ENCODE data around the gene POLR1G. TPM values are rescaled to one million over a fixed set of nuclear protein-coding genes. Genes with fewer than 3 reads are reported as not detected.

POLR1G gene
- total RNA-seq, 2 experiments from 2014 or later = 9.8 to 11.6 TPM

DNA sequence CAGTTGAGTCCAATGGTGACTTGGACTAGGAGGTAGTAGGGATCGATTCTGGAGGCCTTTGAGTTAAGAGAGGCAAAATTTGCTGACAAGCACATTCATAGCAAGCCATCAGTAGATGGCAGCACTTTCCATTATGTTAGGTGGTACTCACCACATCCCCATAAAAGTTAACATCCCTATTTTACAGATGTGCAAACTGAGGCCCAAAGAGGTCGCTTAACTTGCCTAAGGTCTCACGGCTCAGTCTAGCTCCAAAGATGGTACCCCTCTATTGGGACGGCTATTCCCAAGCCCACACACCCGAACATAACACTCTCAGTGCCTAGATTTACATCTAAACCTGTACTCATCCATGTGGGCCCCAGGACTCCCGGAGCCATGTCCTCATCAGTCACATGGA is 39.9 kb downstream of the POLR1G start:
- ChIA-PET POLR2A (interaction anchor here (0.6 to 2.8 kb wide), 4 partner anchors 29 to 32 kb away, joined by 3 to 11 read pairs (median 4); no protein-coding TSS in a partner anchor), CTCF (interaction anchor here (1.0 to 6.0 kb wide), 5 partner anchors 18 to 39 kb away, joined by 3 to 72 read pairs (median 5); no protein-coding TSS in a partner anchor)
- Mint-ChIP-seq H3K4me1 (ENCODE audit: low read depth) (peaks cover 47% of the 10 kb centered on the region), H3K27ac (no peak overlapping the region), H3K27me3 (no peaks in the 10 kb centered on the region), H3K4me3 (no peak overlapping the region), H3K9me3 (no peaks in the 10 kb centered on the region), H3K36me3 (ENCODE audit: low read depth) (peaks cover 5% of the 10 kb centered on the region)
- TF ChIP-seq, protein P1, sequence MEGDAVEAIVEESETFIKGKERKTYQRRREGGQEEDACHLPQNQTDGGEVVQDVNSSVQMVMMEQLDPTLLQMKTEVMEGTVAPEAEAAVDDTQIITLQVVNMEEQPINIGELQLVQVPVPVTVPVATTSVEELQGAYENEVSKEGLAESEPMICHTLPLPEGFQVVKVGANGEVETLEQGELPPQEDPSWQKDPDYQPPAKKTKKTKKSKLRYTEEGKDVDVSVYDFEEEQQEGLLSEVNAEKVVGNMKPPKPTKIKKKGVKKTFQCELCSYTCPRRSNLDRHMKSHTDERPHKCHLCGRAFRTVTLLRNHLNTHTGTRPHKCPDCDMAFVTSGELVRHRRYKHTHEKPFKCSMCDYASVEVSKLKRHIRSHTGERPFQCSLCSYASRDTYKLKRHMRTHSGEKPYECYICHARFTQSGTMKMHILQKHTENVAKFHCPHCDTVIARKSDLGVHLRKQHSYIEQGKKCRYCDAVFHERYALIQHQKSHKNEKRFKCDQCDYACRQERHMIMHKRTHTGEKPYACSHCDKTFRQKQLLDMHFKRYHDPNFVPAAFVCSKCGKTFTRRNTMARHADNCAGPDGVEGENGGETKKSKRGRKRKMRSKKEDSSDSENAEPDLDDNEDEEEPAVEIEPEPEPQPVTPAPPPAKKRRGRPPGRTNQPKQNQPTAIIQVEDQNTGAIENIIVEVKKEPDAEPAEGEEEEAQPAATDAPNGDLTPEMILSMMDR (IDR thresholded peaks at IDR 0.05) = peak; percentile 27
- DNase-seq = peak; percentile 42
- intact Hi-C loops (cut with micrococcal nuclease) = no loop called here
- ATAC-seq = no peak

DNA sequence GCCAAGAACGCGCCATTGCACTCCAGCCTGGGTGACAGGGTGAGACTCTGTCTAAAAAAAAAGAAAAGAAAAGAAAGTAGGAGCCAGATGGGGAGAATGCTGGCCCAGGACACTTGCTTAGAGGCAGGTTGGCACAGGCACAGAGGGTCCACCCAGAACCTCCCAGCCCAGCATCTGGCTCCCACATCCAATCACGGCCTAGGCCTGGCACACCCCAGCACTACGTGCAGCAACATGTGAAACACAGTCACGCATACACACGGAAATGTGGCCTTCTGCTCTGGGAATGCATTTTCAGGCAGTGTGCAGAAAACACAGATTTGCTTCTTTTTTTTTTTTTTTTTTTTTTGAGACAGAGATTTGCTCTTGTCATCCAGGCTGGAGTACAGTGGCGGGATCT is 40.5 kb downstream of the POLR1G start:
- DNase-seq (no peak), ATAC-seq (no peak)
- no peaks in the 10 kb centered on the region for H3K27me3 Mint-ChIP-seq
- no peak overlapping the region for H3K4me3 Mint-ChIP-seq
- H3K36me3 Mint-ChIP-seq (ENCODE audit: low read depth) = peaks cover 5% of the 10 kb centered on the region
- peaks cover 52% of the 10 kb centered on the region for H3K4me1 Mint-ChIP-seq (ENCODE audit: low read depth)
- no peaks in the 10 kb centered on the region for H3K9me3 Mint-ChIP-seq
- ChIA-PET CTCF (interaction anchor here (1.1 to 6.0 kb wide), 5 partner anchors 7 to 38 kb away, joined by 5 to 72 read pairs (median 8); no protein-coding TSS in a partner anchor), POLR2A (interaction anchor here (2.8 to 3.7 kb wide), 2 partner anchors 8 to 32 kb away, joined by 11 to 15 read pairs; no protein-coding TSS in a partner anchor)
- intact Hi-C loops (cut with micrococcal nuclease) = no loop called here
- TF ChIP-seq, protein P1 (IDR thresholded peaks at IDR 0.05) = no peak
- H3K27ac Mint-ChIP-seq = no peak overlapping the region

DNA sequence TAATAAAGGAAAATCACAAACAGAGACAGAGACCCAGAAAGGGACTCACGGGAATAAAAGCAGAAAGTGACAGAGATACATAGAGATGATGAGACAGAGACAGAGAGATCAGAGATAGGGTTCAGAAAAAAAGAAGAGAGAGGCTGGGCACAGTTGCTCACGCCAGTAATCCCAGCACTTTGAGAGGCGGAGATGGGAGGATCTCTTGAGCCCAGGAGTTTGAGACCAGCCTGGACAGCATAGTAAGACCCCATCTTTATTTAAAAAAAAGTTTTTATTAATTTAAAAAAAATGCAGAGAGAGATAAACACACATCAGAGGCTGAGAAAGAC is 41.9 kb downstream of the POLR1G start:
- Mint-ChIP-seq H3K27ac (no peak overlapping the region), H3K36me3 (ENCODE audit: low read depth) (peaks cover 5% of the 10 kb centered on the region), H3K27me3 (no peaks in the 10 kb centered on the region), H3K4me3 (no peak overlapping the region), H3K9me3 (no peaks in the 10 kb centered on the region), H3K4me1 (ENCODE audit: low read depth) (peaks cover 45% of the 10 kb centered on the region)
- CTCF ChIA-PET = interaction anchor here (1.0 to 6.0 kb wide), 5 partner anchors 9 to 32 kb away, joined by 3 to 72 read pairs (median 8); no protein-coding TSS in a partner anchor
- no peak for DNase-seq
- intact Hi-C loops (cut with micrococcal nuclease) = no loop called here
- POLR2A ChIA-PET = interaction anchor here (2.2 to 3.7 kb wide), 2 partner anchors 9 to 20 kb away, joined by 12 to 15 read pairs; partner anchors contain the start of gene FOSB
- ATAC-seq = no peak
- TF ChIP-seq, protein P1 (IDR thresholded peaks at IDR 0.05) = no peak

DNA sequence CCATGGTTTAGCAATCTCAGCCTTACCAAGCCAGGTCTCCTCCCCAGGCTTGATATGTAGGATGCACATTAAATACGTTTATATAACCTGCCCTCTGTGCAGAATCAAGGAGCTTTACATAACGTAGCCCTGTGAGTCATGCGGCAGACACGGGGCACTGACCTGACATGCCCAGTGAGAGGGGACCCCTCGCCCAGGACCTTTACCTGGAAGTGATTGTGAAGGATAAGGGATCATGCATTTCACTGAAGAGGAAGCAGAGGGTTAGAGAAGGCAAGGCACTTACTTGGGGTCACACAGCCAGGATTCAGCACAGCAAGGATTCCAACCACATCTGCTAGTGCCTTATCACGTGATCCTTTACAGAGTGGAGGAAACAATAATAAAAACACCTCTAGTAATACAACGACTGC is 42.4 kb downstream of the POLR1G start:
- POLR2A ChIA-PET = interaction anchor here (1.1 to 3.7 kb wide), 3 partner anchors 9 to 30 kb away, joined by 11 to 15 read pairs (median 12); partner anchors contain the start of gene FOSB

DNA sequence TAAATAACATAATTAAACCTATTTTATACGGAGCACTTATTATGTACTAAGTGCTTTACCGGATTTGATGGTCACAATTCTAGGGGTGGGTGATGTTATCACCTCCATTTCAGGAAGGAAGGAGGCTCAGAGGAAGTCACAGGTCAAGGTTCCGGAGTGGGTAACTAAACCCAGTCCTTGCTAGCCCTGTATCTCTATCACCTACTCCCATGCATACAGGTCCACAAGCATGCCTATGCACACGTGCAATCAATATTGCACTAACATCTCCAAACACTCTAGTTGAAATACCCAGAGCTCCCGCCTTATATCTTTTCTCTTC is 43.5 kb downstream of the POLR1G start:
- no peaks in the 10 kb centered on the region for H3K9me3 Mint-ChIP-seq
- CTCF ChIA-PET = interaction anchor here (1.0 to 6.0 kb wide), 3 partner anchors 10 to 35 kb away, joined by 3 to 72 read pairs (median 36); no protein-coding TSS in a partner anchor
- H3K36me3 Mint-ChIP-seq (ENCODE audit: low read depth) = peaks cover 5% of the 10 kb centered on the region
- ATAC-seq = peak; percentile 20
- DNase-seq = no peak
- peak overlapping the region; percentile 77 for H3K4me3 Mint-ChIP-seq
- TF ChIP-seq, protein P1 (IDR thresholded peaks at IDR 0.05) = no peak
- peak overlapping the region; percentile 91 for H3K27ac Mint-ChIP-seq
- no peaks in the 10 kb centered on the region for H3K27me3 Mint-ChIP-seq
- POLR2A ChIA-PET = interaction anchor here (0.6 to 3.7 kb wide), 4 partner anchors 11 to 29 kb away, joined by 3 to 15 read pairs (median 12); partner anchors contain the start of gene FOSB
- intact Hi-C loops (cut with micrococcal nuclease) = no loop called here
- peaks cover 34% of the 10 kb centered on the region for H3K4me1 Mint-ChIP-seq (ENCODE audit: low read depth)

More for the DNA sequence above, 42.4 kb downstream of the POLR1G start:
- DNase-seq (no peak), ATAC-seq (no peak)
- intact Hi-C loops (cut with micrococcal nuclease) = no loop called here
- Mint-ChIP-seq H3K4me1 (ENCODE audit: low read depth) (peaks cover 42% of the 10 kb centered on the region), H3K27ac (peak overlapping the region; percentile 60), H3K27me3 (no peaks in the 10 kb centered on the region), H3K36me3 (ENCODE audit: low read depth) (peaks cover 5% of the 10 kb centered on the region), H3K9me3 (no peaks in the 10 kb centered on the region), H3K4me3 (peak overlapping the region; percentile 61)
- CTCF ChIA-PET = interaction anchor here (1.4 to 6.0 kb wide), 4 partner anchors 9 to 31 kb away, joined by 3 to 72 read pairs (median 22); no protein-coding TSS in a partner anchor
- TF ChIP-seq, protein P1 (IDR thresholded peaks at IDR 0.05) = no peak
